Thyroid gland (tissue), 4 donors: ENCODE data around the gene PREB.

Source experiments
- CTCF ChIP-seq, 6 experiments: fragments of 200-600 bp in 3 of 6; fragments of 450-650 bp in 3 of 6; sonication (generic) in 3 of 6; IDR thresholded peaks; one replicate each; pipeline ENCODE4 v1.5.1; 2016 to 2019; ENCODE audit warnings: antibody characterized with exemption in 6 of 6, mild to moderate bottlenecking in 2 of 6, inconsistent platforms in 1 of 6, moderate library complexity in 1 of 6
- POLR2A ChIP-seq, 2 donors: fragments of 450-650 bp; IDR thresholded peaks; one replicate each; pipeline ENCODE4 v1.6.1; 2017; ENCODE audit warnings: antibody characterized with exemption in 2 of 2, mild to moderate bottlenecking in 2 of 2, moderate library complexity in 1 of 2

DNA sequence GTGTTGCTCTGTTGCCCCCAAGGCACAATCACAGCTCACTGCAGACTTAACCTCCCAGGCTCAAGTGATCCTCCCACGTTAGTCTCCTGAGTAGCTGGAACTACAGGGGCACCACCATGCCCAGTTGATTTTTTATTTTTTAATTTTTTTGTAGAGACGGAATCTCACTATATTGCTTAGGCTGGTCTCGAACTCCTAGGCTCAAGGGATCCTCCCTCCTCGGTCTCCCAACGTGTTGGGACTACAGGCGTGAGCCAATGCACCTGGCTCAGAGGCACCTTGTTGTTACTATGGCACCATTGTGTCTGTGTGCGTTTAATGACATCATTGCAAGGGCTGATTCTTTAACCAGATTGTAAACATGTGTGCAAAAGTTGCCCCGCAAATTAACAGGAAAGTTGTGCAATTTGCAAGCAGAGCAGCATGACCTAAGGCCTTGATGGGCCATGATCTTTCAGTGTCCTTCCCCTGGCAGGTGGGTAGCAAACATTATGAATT, 37.0 kb upstream of the PREB start:
- no peak for TF ChIP-seq CTCF (IDR thresholded peaks at IDR 0.05)
- TF ChIP-seq POLR2A (IDR thresholded peaks at IDR 0.05), result no peak
